Measurements from ENCODE around the gene DUSP8. TPM values are rescaled to one million over a fixed set of nuclear protein-coding genes. Genes with fewer than 3 reads are reported as not detected.

Gene DUSP8
- total and polyA plus RNA-seq, 2 of the 8 experiments (the other 6 are each of a cell fraction or from before 2014, with no cell fraction given), result 2.8 to 3.6 TPM

- no peak overlapping the region for H4K5ac ChIP-seq (ENCODE audit: insufficient read length, low read depth, low read length)
- POLR2A ChIA-PET (ENCODE audit: partially characterized antibody), result interaction anchor here (0.9 kb wide), 1 partner anchor 9 kb away, joined by 3 read pairs; no protein-coding TSS in a partner anchor
- H2BK5ac ChIP-seq (ENCODE audit: low read depth, low read length), result no peak overlapping the region
- no peak overlapping the region for H2AFZ ChIP-seq (ENCODE audit: low read length)
- H3K9me3 ChIP-seq (ENCODE audit: insufficient read depth in 2 of 2, low read depth in 1 of 2, low read length in 1 of 2), result no peaks in the 10 kb centered on the region
- no peak overlapping the region for H3K4me3 ChIP-seq (ENCODE audit: extremely low read depth in 1 of 4, insufficient read depth in 2 of 4, low read depth in 3 of 4, low read length in 4 of 4)
- 0 out of 2 replicates have a peak overlapping the region, but pooled peaks have one; percentile 18 for H2BK15ac ChIP-seq (ENCODE audit: low read length)
- H3K79me2 ChIP-seq (ENCODE audit: control insufficient read depth in 1 of 2, insufficient read depth in 2 of 2, low read length in 2 of 2), result peaks cover 0 to 10% of the 10 kb centered on the region in 2 experiments; a peak in 1 of 4 replicates
- DNase-seq (ENCODE audit: low read depth in 1 of 2, low spot score in 2 of 2) (no peak), FAIRE-seq (no peak)
- H2AK5ac ChIP-seq (ENCODE audit: low read depth, low read length), result no peak overlapping the region
- H2BK12ac ChIP-seq (ENCODE audit: low read depth, low read length), result peak overlapping the region; percentile 27; the same call in 1 of the 2 replicates
- H3K14ac ChIP-seq (ENCODE audit: insufficient read length), result no peak overlapping the region
- 0 out of 2 replicates have a peak overlapping the region, but pooled peaks have one; percentile 14 for H4K8ac ChIP-seq (ENCODE audit: extremely low read depth, insufficient read depth, low read length)
- no peak overlapping the region for H3K27ac ChIP-seq (ENCODE audit: low read depth, low read length)
- CTCF ChIA-PET (ENCODE audit: partially characterized antibody), result interaction anchor here (0.6 to 3.8 kb wide), 43 partner anchors 9 to 439 kb away, joined by 3 to 21 read pairs (median 3); partner anchors contain the start of gene BRSK2
- H3K9ac ChIP-seq (replicated peaks in 1 of 4; ENCODE audit: extremely low read depth in 1 of 4, low read depth in 3 of 4, low read length in 3 of 4), result no peak overlapping the region
- peaks cover 10 to 21% of the 10 kb centered on the region in 2 experiments for H4K20me1 ChIP-seq (replicated peaks in 1 of 2; ENCODE audit: control insufficient read depth in 1 of 2, insufficient read depth in 2 of 2, low read length in 2 of 2)
- H3K79me1 ChIP-seq (ENCODE audit: low read depth, low read length), result peaks cover 13% of the 10 kb centered on the region; the same call in 1 of the 2 replicates
- no peak overlapping the region for H3K56ac ChIP-seq (replicated peaks; ENCODE audit: insufficient read length, low read depth, low read length)
- no peaks in the 10 kb centered on the region for H3K36me3 ChIP-seq (ENCODE audit: control insufficient read depth in 2 of 4, insufficient read depth in 4 of 4, low read length in 3 of 4)
- 92% methylated on average over 28 of the region's 31 CpGs; no CpG with 5 or more reads in 1 of the 2 experiments for WGBS, 2 experiments (ENCODE audit: extremely low coverage in 1 of 2, insufficient coverage in 1 of 2, insufficient read length in 1 of 2, insufficient replicate concordance in 2 of 2, low coverage in 1 of 2, low lambda C conversion rate in 2 of 2, missing lambda C conversion rate in 1 of 2)
- peaks cover 0 to 9% (median 8%) of the 10 kb centered on the region in 4 experiments; a peak in 6 of 7 replicates for H3K4me1 ChIP-seq (replicated peaks in 1 of 4; ENCODE audit: control insufficient read depth in 3 of 4, insufficient read depth in 4 of 4, low read length in 3 of 4)
- no peak overlapping the region for H3K4me2 ChIP-seq (ENCODE audit: insufficient read depth in 1 of 2, low read depth in 2 of 2, low read length in 2 of 2)
- 0 out of 2 replicates have a peak overlapping the region, but pooled peaks have one; percentile 32 for H2BK20ac ChIP-seq (ENCODE audit: low read length)
- H3K23me2 ChIP-seq (ENCODE audit: low read depth, low read length), result no peaks in the 10 kb centered on the region
- H3K27me3 ChIP-seq (replicated peaks in 1 of 4; ENCODE audit: control insufficient read depth in 3 of 4, extremely low read depth in 1 of 4, insufficient read depth in 3 of 4, low read length in 3 of 4), result no peaks in the 10 kb centered on the region
- H4K91ac ChIP-seq (replicated peaks; ENCODE audit: insufficient read length, low read length), result peak overlapping the region; percentile 46
- no peak overlapping the region for H3K23ac ChIP-seq (ENCODE audit: insufficient read length)
- H3K18ac ChIP-seq (ENCODE audit: extremely low read depth, low read length), result no peak overlapping the region
- no peak overlapping the region for H3K4ac ChIP-seq (replicated peaks; ENCODE audit: insufficient read length, low read depth, low read length)
- H2BK120ac ChIP-seq (replicated peaks; ENCODE audit: low read depth, low read length), result no peak overlapping the region
- TF ChIP-seq EP300 (IDR thresholded peaks at IDR 0.05; ENCODE audit: borderline replicate concordance in 1 of 2, low read depth in 2 of 2, low read length in 2 of 2) (no peak), SP2 (IDR thresholded peaks at IDR 0.05; ENCODE audit: low read length) (no peak), NANOG (IDR thresholded peaks at IDR 0.05; ENCODE audit: insufficient read depth, low read depth, low read length, poor library complexity, severe bottlenecking) (no peak), FOSL1 (IDR thresholded peaks at IDR 0.05; ENCODE audit: insufficient read depth, low read depth, low read length) (no peak), SIN3A (conservative IDR thresholded peaks at IDR 0.05 in 1 of 2, IDR thresholded peaks at IDR 0.05 in 1 of 2; ENCODE audit: low read depth in 1 of 2, low read length in 2 of 2) (no peak), KDM4A (IDR thresholded peaks at IDR 0.05; ENCODE audit: low read depth, low read length, severe bottlenecking) (no peak), RFX5 (IDR thresholded peaks at IDR 0.05; ENCODE audit: borderline replicate concordance, low read depth, low read length) (no peak), JUN (IDR thresholded peaks at IDR 0.05; ENCODE audit: low read depth, low read length) (no peak), ZNF274 (IDR thresholded peaks at IDR 0.05; ENCODE audit: borderline replicate concordance, extremely low read depth, low read length) (no peak)
- TF ChIP-seq, protein P1, sequence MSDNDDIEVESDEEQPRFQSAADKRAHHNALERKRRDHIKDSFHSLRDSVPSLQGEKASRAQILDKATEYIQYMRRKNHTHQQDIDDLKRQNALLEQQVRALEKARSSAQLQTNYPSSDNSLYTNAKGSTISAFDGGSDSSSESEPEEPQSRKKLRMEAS (IDR thresholded peaks at IDR 0.05), result no peak
These were observed 57.6 kb downstream of the DUSP8 start for GRCh38 chr11:1514336-1515061.
